GM12801 (cell line): ENCODE data around the gene ARMCX6.

Source experiments
- CTCF ChIP-seq: IDR thresholded peaks from one replicate; pipeline ENCODE4 v1.5.1; 2011; ENCODE audit warnings: control low read depth; ENCODE audit not compliant: insufficient read length; ENCODE audit errors: extremely low read depth

ARMCX6 gene

GRCh38 chrX:101617211-101618191 lies at the start of gene ARMCX6:
Gene ARMCX6, minus strand, starts transcription at chrX:101618000. Its CDS starts 1,380 bp downstream, at chrX:101616620.
- TF ChIP-seq CTCF = no peak

GRCh38 chrX:101659601-101660063 lies 41.8 kb upstream of the ARMCX6 start, which contains the start of gene ARMCX2:
Gene ARMCX2, minus strand, starts transcription at chrX:101659850. Its CDS starts 2,262 bp downstream, at chrX:101657588.
- TF ChIP-seq CTCF = no peak

GRCh38 chrX:101658661-101659491 lies 41.1 kb upstream of the ARMCX6 start:
- TF ChIP-seq CTCF = no peak

- TF ChIP-seq CTCF = no peak
Measured at GRCh38 chrX:101657495-101657894, 39.7 kb upstream of the ARMCX6 start.

- TF ChIP-seq CTCF = no peak
Measured at GRCh38 chrX:101656817-101657216, 39.0 kb upstream of the ARMCX6 start.

- no peak for TF ChIP-seq CTCF
Measured at GRCh38 chrX:101655534-101655933, 37.7 kb upstream of the ARMCX6 start.

- TF ChIP-seq CTCF = no peak
Measured at GRCh38 chrX:101642093-101642492, 24.3 kb upstream of the ARMCX6 start.
